RCC 7860 (cell line): Measurements from ENCODE around the gene LCMT2.
A peak's percentile ranks its signal among the peaks of the same experiment; 100 is the strongest.
"Not testable (repeated sequence)": the region's sequence is repeated elsewhere in the genome, so short reads cannot be mapped to it uniquely, and the experiment has no call there.

Source experiments
- DNase-seq: peaks from one replicate; pipeline ENCODE4 v3.0.0-alpha.2; 2015; ENCODE audit warnings: low spot score
- FAIRE-seq: peaks from 2 replicates; lab custom pipeline; 2012; peaks lifted over from hg19 to GRCh38; lab: Jason Lieb, UNC

The LCMT2 gene

DNA sequence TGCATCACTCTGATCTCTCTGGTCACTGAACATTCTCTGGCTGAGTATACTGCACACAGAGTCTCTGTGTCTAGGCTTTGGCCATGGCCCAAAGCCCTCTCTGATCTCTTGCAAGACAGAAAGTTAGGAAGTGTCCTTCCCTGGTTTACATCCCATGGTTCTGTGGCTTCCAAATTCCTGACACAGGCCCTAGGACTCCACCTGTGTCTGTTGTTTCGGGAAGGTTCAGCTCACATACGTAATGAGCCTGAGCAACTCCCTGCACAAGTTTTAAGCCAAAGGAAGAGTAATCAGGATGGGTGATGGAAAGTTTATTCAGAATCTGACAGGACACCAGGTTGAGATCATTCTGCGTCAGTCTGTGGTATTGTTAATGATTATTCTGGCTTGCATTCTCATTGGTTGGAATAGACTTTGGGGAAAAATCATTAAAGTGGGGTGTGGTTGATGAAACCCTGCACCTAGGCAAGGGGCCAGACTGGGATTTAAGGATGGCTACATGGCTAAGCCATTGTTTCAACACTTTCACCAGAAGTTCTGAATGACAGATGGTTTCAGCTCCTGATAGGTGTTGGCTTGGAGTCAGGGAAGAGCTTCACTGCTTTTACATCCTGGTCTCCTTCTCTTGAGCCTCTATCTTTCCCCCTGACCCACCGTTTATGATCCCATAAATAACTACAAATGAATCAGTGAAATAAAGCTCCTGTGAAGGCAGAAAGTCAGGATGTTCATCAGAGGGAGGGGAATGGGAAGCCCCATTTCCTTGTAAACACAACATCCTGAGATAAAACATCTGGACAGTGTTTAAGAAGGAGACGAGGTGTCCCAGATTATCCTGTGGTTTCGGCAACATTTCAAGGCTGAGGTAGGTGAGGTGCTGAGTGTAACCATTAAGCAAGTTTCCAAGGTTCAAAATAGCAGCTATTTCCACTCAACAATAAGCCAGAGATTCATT is 14.1 kb downstream of the LCMT2 start:
- peak; percentile 60 for DNase-seq
- peak; percentile 83 for FAIRE-seq

DNA sequence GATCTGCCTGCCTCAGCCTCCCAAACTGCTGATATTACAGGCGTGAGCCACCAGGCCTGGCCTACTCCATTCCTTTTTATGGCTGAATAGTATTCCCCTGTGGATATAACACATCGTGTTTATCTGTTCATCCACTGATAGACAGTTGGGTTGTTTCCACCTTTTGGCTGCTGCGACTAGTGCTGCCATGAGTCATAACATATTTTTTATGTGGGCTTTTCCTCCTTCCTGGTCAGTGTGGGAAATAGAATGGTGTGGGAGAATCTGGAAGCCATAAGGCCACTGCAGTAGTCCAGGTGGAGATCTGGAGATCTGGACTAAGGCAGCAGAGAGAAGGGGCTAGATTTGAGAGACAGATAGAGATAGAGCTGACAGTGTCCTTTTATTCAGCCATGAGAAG is 16.2 kb downstream of the LCMT2 start:
- peak; percentile 12 for DNase-seq
- FAIRE-seq: no peak

- FAIRE-seq: no peak
- DNase-seq: no peak
Observed at GRCh38 chr15:43312378-43312777, 18.0 kb downstream of the LCMT2 start.

DNA sequence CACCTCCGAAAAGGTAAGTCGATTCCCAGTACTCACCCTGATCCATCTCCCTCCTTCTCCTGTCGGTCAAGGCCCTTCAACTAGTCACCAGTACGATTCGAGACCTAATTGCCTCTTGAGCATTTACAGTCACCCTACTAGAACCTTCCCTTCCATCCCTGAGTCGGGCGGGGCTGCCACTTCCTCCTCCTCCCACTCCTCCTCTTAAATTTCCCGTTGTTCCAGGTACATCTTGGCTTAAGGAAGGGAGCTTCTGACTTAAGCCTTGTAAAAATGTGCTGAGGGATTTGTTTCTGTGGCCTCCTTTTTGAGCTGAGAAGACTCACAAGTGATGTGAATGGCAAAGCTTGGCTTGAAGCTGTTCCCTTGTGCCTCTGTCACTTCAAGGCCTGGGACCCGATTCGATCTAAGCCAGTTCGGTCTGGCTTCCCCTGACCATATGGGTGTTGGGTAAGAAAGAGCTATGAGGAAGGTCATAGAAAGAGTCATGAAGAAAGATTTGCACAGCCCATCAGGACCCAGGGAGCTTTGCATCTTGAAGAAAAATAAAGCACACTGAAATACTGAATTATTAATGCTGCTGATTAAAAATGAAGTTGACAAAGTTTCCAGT is 28.1 kb downstream of the LCMT2 start, which contains the start of gene TGM7:
TGM7 (minus strand) TSS at position 51 of the 613 bp plus-strand sequence.
- FAIRE-seq: no peak
- DNase-seq: no peak

DNA sequence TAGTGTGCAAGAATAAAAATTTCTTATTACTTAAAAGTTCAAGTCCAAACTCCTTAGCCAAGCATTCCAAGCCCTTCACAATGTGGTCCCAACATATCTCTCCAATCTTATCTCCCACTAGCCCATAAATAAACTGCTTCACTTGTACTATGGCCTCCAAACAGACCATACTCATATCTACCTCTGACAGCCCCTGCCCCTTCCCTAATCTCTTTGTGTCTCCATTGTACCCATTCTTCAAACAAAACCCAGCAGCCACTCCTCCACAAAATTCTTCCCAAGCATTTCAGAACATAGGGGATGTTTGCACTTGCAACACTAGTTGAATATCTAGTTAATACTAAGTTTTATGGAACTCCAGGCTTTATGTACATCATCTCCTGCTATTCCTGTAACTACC is 30.5 kb downstream of the LCMT2 start:
- no peak for FAIRE-seq
- no peak for DNase-seq

GRCh38 chr15:43299411-43299810 is 31.0 kb downstream of the LCMT2 start:
- no peak for FAIRE-seq
- DNase-seq: no peak

- no peak for FAIRE-seq
- DNase-seq: no peak
Observed at GRCh38 chr15:43294091-43294706, 36.2 kb downstream of the LCMT2 start.

DNA sequence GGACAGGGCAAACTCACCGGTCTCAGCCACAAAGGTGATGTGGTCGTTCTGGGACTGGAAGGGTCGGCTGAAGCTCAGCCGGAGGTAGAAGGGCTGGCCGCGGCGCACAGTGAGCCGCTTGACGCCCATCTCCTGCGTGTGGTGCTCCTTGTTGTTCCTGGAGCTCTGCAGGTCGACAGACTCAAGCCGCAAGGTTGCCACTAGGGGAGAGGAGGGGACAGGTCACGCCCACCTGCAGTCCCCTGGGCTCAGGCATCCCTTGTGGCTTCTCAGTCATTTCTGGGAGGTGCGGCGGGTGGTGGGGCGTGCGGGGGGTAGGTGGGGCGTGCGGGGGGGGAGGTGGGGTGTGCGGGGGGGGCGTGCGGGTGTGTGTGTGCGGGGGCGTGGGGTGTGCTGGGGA is 36.9 kb downstream of the LCMT2 start:
- DNase-seq: no peak

DNA sequence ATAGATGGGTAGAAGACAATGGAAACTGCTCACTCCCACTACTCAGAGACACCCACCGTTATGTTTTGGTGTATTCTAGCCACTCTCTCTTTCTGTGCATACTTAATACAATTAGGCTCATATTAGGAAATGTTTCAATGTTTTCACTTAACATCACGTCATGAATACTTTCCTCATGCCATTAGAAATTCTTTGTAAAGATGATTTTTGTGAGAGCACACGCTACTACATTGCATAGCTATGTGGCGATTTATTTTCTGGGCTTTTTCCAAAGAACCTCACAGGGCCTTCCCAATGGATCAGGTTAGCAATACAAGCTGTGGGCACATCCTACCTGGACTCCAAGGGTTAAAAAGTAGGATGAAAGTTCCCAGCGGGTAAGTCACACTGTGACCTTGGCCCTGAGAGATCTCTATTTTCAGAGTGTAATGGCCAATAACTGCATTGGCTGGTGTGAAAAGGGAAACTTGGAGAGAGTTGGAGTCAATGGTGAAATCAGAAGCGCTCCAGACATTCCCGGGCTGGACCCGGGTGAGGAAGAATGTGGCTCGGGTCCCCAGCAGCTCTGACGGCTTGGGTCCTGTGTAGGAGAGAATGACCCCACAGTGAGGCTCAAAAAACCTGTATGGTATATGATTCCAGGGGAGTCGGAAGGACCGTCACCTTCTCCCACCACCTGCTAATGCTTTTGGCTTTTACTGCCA is 37.8 kb downstream of the LCMT2 start:
- no peak for FAIRE-seq
- no peak for DNase-seq

More for the DNA sequence above, 36.9 kb downstream of the LCMT2 start:
- FAIRE-seq: no peak

- FAIRE-seq, DNase-seq: not testable (repeated sequence)
Observed at GRCh38 chr15:43289656-43290055, 40.7 kb downstream of the LCMT2 start.

DNA sequence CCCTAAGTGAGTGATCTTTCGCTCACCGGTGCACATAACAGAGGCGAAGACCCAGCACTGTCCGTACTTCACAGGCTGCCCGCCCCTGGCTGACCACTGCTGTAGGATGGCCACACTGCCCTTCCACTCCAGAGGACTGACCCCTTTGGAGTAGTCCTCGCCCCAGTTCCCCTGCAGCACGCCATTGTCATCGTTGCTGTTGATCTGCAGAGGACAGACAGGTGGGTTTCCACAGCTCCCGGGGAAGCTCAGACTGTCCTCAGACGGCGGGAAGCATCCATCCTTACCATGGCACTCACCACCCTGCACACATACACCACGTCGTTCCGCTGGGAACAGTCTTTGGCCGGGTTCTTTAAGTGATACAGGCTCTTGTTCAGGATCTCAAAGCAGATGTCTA is 43.1 kb downstream of the LCMT2 start:
- FAIRE-seq (no peak), DNase-seq (no peak)

GRCh38 chr15:43286074-43286473 is 44.3 kb downstream of the LCMT2 start:
- DNase-seq (no peak), FAIRE-seq (no peak)

GRCh38 chr15:43285609-43286037 is 44.8 kb downstream of the LCMT2 start:
- peak; percentile 46 for FAIRE-seq

GRCh38 chr15:43283526-43283925 is 46.8 kb downstream of the LCMT2 start:
- DNase-seq (no peak), FAIRE-seq (no peak)

More at GRCh38 chr15:43285609-43286037, 44.8 kb downstream of the LCMT2 start:
- DNase-seq: peak; percentile 58

- FAIRE-seq: no peak
- no peak for DNase-seq
Observed at GRCh38 chr15:43281926-43282602, 48.3 kb downstream of the LCMT2 start.

DNA sequence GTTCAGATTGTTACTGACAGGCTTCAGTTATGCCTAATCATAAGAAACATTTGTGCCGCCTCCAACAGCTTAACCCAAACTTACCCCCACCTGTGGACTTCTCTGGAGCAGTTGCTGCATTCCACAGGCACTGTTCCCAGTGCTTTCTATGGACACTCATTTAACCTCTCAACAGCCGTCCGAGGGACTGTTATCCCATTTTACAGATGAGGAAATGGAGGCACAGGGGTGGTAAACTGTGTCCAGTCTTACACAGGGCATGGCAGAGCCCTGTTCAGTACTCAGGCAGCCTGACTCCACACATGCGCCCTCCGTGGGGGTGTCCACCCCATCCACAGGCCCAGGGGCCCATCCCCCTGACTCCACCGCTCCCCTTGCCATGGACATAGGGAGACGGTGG is 49.4 kb downstream of the LCMT2 start:
- DNase-seq (no peak), FAIRE-seq (no peak)

- DNase-seq (no peak), FAIRE-seq (no peak)
Observed at GRCh38 chr15:43279496-43279895, 50.9 kb downstream of the LCMT2 start.

- FAIRE-seq: no peak
- DNase-seq: no peak
Observed at GRCh38 chr15:43278869-43279268, 51.5 kb downstream of the LCMT2 start.

GRCh38 chr15:43277901-43278300 is 52.5 kb downstream of the LCMT2 start:
- FAIRE-seq (no peak), DNase-seq (no peak)

- DNase-seq (no peak), FAIRE-seq (no peak)
Observed at GRCh38 chr15:43277231-43277823, 53.0 kb downstream of the LCMT2 start.
